Heart left ventricle (tissue), 16 donors: ENCODE measurements around the gene GRIN2D. TPM values are rescaled to one million over a fixed set of nuclear protein-coding genes. Genes with fewer than 3 reads are reported as not detected.

Source experiments
- ATAC-seq, 4 donors: fragments of 200-7000 bp; cut with Tn5 transposase; one replicate each; pipeline ENCODE4 v1.9.1; 2020 to 2022; ENCODE audit warnings: moderate library complexity in 4 of 4, mild to moderate bottlenecking in 3 of 4, moderate number of reproducible peaks in 1 of 4
- DNase-seq, 5 donors: peaks; one replicate each; pipeline ENCODE4 v3.0.0-alpha.2; 2020
- H3K27ac ChIP-seq, 12 donors: fragments of 200-600 bp; sonication (generic) in 4 of 12; one replicate each; pipeline versions ENCODE4 v1.5.0 to v1.8.0; 2016 to 2022; ENCODE audit warnings: mild to moderate bottlenecking in 2 of 12
- H3K27me3 ChIP-seq, 9 donors: fragments of 200-600 bp; sonication (generic) in 2 of 9; one replicate each; pipeline versions ENCODE4 v1.5.1 to v1.8.0; 2016 to 2022; ENCODE audit warnings: mild to moderate bottlenecking in 3 of 9
- H3K36me3 ChIP-seq, 9 donors: fragments of 200-600 bp; sonication (generic) in 2 of 9; one replicate each; pipeline versions ENCODE4 v1.5.0 to v1.8.0; 2018 to 2022; ENCODE audit warnings: mild to moderate bottlenecking in 2 of 9
- H3K4me1 ChIP-seq, 12 donors: fragments of 200-600 bp; sonication (generic) in 4 of 12; one replicate each; pipeline versions ENCODE4 v1.5.0 to v1.8.0; 2016 to 2022; ENCODE audit warnings: mild to moderate bottlenecking in 3 of 12
- H3K4me3 ChIP-seq, 12 donors: fragments of 200-600 bp; sonication (generic) in 4 of 12; one replicate each; pipeline versions ENCODE4 v1.5.0 to v1.8.0; 2017 to 2022; ENCODE audit warnings: mild to moderate bottlenecking in 9 of 12, moderate library complexity in 4 of 12
- H3K9me3 ChIP-seq, 12 donors: fragments of 200-600 bp; sonication (generic) in 4 of 12; one replicate each; pipeline versions ENCODE4 v1.5.0 to v1.8.0; 2016 to 2022; ENCODE audit warnings: mild to moderate bottlenecking in 1 of 12
- CTCF ChIP-seq, 12 donors: fragments of 200-600 bp; sonication (generic) in 4 of 12; IDR thresholded peaks; one replicate each; pipeline versions ENCODE4 v1.5.0 to v1.8.0; 2018 to 2022; ENCODE audit warnings: antibody characterized with exemption in 12 of 12, mild to moderate bottlenecking in 5 of 12
- POLR2A ChIP-seq, 2 donors: fragments of 450-650 bp; IDR thresholded peaks; one replicate each; pipeline ENCODE4 v1.6.1; 2017; ENCODE audit warnings: antibody characterized with exemption in 2 of 2, mild to moderate bottlenecking in 2 of 2, moderate library complexity in 2 of 2
- WGBS, 4 donors: extraction: QIAGEN DNeasy Blood & Tissue Kit in 2 of 4; methylation state at CpG; one replicate each; pipeline versions ENCODE4 v1.1.5 to v1.1.7; 2013 to 2018; 5-methylcytosine and 5-hydroxymethylcytosine counted together
- intact Hi-C, 10 donors: fragments of 100-400 bp; cut with DNase I; formaldehyde crosslinking; loops; one replicate each; pipeline versions ENCODE4 v1.11.1 to v1.14.2; 2022
- polyA plus RNA-seq, 2 donors: library from polyadenylated mRNA; stranded (reverse); fragments of 200-250 nt; gene quantifications; one replicate each; pipeline ENCODE4 v1.2.3, GENCODE V29; 2013
- total RNA-seq, 9 donors: library from RNA; depleted of rRNA in 2 of 9; stranded (reverse); fragments of >200 nt in 2 of 9; fragmentation: NEBNext Ultra II Directional in 3 of 9; extraction: Animal tissue kit (Norgen Biotek cat#: 25700) in 3 of 9; gene quantifications; one replicate each; pipeline versions ENCODE4 v1.1.0 to v1.2.4, GENCODE V29; 2016 to 2023
- donor health status: ischemic (EF 13 %, LVEDD 7.1; RV severe dilation, severe dysfunction).
- donor health status: healthy with polysubstance abuse.
- donor health status: DM: no; HTN: yes; CAD: no.
- donor health status: DM: no; HTN: no; CAD: no.
- donor health status: ischemic (EF 25% LVEDD 6.9; RV normal size, moderate dysfunction).
- donor health status: ischemic (EF 25% LVEDD 5.7; RV mildly dilated, moderate dysfunction).
- donor health status: healthy.
- donor health status: DM: yes; HTN: yes; CAD: no.
- donor health status: ischemic (EF 35%, LVEDD 5.7; RV mildly dilated, moderate dysfunction).
- donor health status: nonischemic (EF 11% LVEDD 7.7; RV severe dilation, severe dysfunction).
- donor health status: DM: yes; HTN: yes; CAD: no.
- donor health status: PGD.
- donor health status: ischemic (EF 29% LVEDD 5.4; RV normal size, mild dysfunction).
- donor health status: nonischemic (EF 23%, LVEDD 6.1; RV moderate dilation, normal function).

GRIN2D gene
- total and polyA plus RNA-seq, 11 donors: 0.14 to 1.6 (median 0.19) TPM

GRCh38 chr19:48348737-48349136, 44.7 kb upstream of the GRIN2D start:
- TF ChIP-seq POLR2A (IDR thresholded peaks at IDR 0.05) (no peak), CTCF (IDR thresholded peaks at IDR 0.05) (no peak)
- DNase-seq: no peak
- H3K9me3 ChIP-seq: no peaks in the 10 kb centered on the region
- intact Hi-C loops: loop anchor here in 1 of 10 donors (10.0 kb wide), 1 partner anchor 86 kb away; no protein-coding TSS in a partner anchor
- H3K27me3 ChIP-seq: no peaks in the 10 kb centered on the region
- H3K4me1 ChIP-seq: peaks cover 0 to 10% (median 3%) of the 10 kb centered on the region in 12 donors
- 84 to 98% (median 95%) methylated on average over 7 of the region's 7 CpGs for WGBS, 4 donors
- peaks cover 0 to 5% (median 0%) of the 10 kb centered on the region in 9 donors for H3K36me3 ChIP-seq
- no peak for ATAC-seq
- no peak overlapping the region for H3K4me3 ChIP-seq
- H3K27ac ChIP-seq: no peak overlapping the region

GRCh38 chr19:48350856-48351255, 42.6 kb upstream of the GRIN2D start:
- H3K4me1 ChIP-seq: peaks cover 0 to 10% (median 3%) of the 10 kb centered on the region in 12 donors
- no peaks in the 10 kb centered on the region for H3K9me3 ChIP-seq
- 86 to 95% (median 87%) methylated on average over 5 of the region's 5 CpGs for WGBS, 4 donors
- H3K4me3 ChIP-seq: no peak overlapping the region
- TF ChIP-seq POLR2A (IDR thresholded peaks at IDR 0.05) (no peak), CTCF (IDR thresholded peaks at IDR 0.05) (no peak)
- H3K36me3 ChIP-seq: peaks cover 0 to 4% (median 0%) of the 10 kb centered on the region in 9 donors
- DNase-seq: no peak
- H3K27me3 ChIP-seq: no peaks in the 10 kb centered on the region
- H3K27ac ChIP-seq: no peak overlapping the region
- intact Hi-C loops: no loop called here
- peak in 1 of 4 donors; percentile 5 for ATAC-seq

GRCh38 chr19:48351341-48351752, 42.1 kb upstream of the GRIN2D start:
- peak; percentile 50 to 83 (median 67) for DNase-seq
- H3K27me3 ChIP-seq: no peaks in the 10 kb centered on the region
- no peak overlapping the region for H3K4me3 ChIP-seq
- no peaks in the 10 kb centered on the region for H3K9me3 ChIP-seq
- peak in 3 of 4 donors; percentile 71 to 78 (median 74) for ATAC-seq
- peaks cover 0 to 10% (median 3%) of the 10 kb centered on the region in 12 donors for H3K4me1 ChIP-seq
- WGBS, 4 donors: 51 to 66% (median 58%) methylated on average over 8 of the region's 8 CpGs
- peaks cover 0 to 4% (median 0%) of the 10 kb centered on the region in 9 donors for H3K36me3 ChIP-seq
- no peak overlapping the region for H3K27ac ChIP-seq
- intact Hi-C loops: no loop called here
- TF ChIP-seq POLR2A (IDR thresholded peaks at IDR 0.05): no peak
- TF ChIP-seq CTCF (IDR thresholded peaks at IDR 0.05): peak; percentile 49 to 82 (median 69)

- Histone ChIP-seq H3K27ac (no peak overlapping the region), H3K9me3 (no peaks in the 10 kb centered on the region), H3K36me3 (peaks cover 0 to 4% (median 0%) of the 10 kb centered on the region in 9 donors), H3K4me3 (no peak overlapping the region), H3K27me3 (no peaks in the 10 kb centered on the region), H3K4me1 (no peaks in the 10 kb centered on the region)
- intact Hi-C loops: no loop called here
- 84 to 91% (median 90%) methylated on average over 5 of the region's 5 CpGs for WGBS, 4 donors
- TF ChIP-seq CTCF (IDR thresholded peaks at IDR 0.05) (no peak), POLR2A (IDR thresholded peaks at IDR 0.05) (no peak)
- ATAC-seq (no peak), DNase-seq (no peak)
Observed at GRCh38 chr19:48353677-48354076, 39.8 kb upstream of the GRIN2D start.
